Fibroblast of lung (primary cell): ENCODE measurements around the gene CABLES1. TPM values are rescaled to one million over a fixed set of nuclear protein-coding genes. Genes with fewer than 3 reads are reported as not detected.

ENCODE experiments used
- DNase-seq, 2 donors: peaks; one replicate each; pipeline versions ENCODE4 v3.0.0 to v3.0.0-alpha.2; 2010; ENCODE audit warnings: low read depth in 2 of 2
- H2AFZ ChIP-seq: 2 replicates; pipeline ENCODE4 v1.5.1; 2012; ENCODE audit warnings: low read length, control low read depth, inconsistent platforms
- H3K27ac ChIP-seq: 2 replicates; pipeline ENCODE4 v1.5.1; 2011; ENCODE audit warnings: low read length, control low read depth; ENCODE audit not compliant: insufficient read depth
- H3K27me3 ChIP-seq: 2 replicates; pipeline ENCODE4 v1.5.1; 2011; ENCODE audit warnings: mild to moderate bottlenecking, low read length; ENCODE audit not compliant: control insufficient read depth, insufficient read depth
- H3K36me3 ChIP-seq: 2 replicates; pipeline ENCODE4 v1.5.1; 2011; ENCODE audit warnings: low read length; ENCODE audit not compliant: control insufficient read depth, insufficient read depth
- H3K4me1 ChIP-seq: 2 replicates; pipeline ENCODE4 v1.5.1; 2011; ENCODE audit warnings: low read length; ENCODE audit not compliant: control insufficient read depth, insufficient read depth; ENCODE audit errors: extremely low read depth
- H3K4me2 ChIP-seq: 2 replicates; pipeline ENCODE4 v1.5.1; 2011; ENCODE audit warnings: low read length, control low read depth; ENCODE audit not compliant: insufficient read depth; ENCODE audit errors: extremely low read depth
- H3K4me3 ChIP-seq, 4 experiments: fragments of 200-600 bp in 1 of 4; sonication (generic) in 1 of 4; replicated peaks in 1 of 4; 2 replicates each; pipeline ENCODE4 v1.5.1; 2011 to 2016; ENCODE audit warnings: low read length in 4 of 4, low read depth in 3 of 4, mild to moderate bottlenecking in 3 of 4, control low read depth in 2 of 4, inconsistent platforms in 1 of 4, mixed read lengths in 1 of 4; ENCODE audit not compliant: insufficient read depth in 1 of 4; ENCODE audit errors: control extremely low read depth in 1 of 4
- H3K79me2 ChIP-seq: 2 replicates; pipeline ENCODE4 v1.5.1; 2012; ENCODE audit warnings: mild to moderate bottlenecking, low read length, inconsistent platforms; ENCODE audit not compliant: control insufficient read depth, insufficient read depth
- H3K9ac ChIP-seq: 2 replicates; pipeline ENCODE4 v1.5.1; 2011; ENCODE audit warnings: mild to moderate bottlenecking, low read length, control low read depth; ENCODE audit not compliant: insufficient read depth
- H3K9me3 ChIP-seq: 2 replicates; pipeline ENCODE4 v1.5.1; 2012; ENCODE audit warnings: low read depth, low read length; ENCODE audit not compliant: control insufficient read depth, insufficient read depth
- H4K20me1 ChIP-seq: 2 replicates; pipeline ENCODE4 v1.5.1; 2011; ENCODE audit warnings: low read length; ENCODE audit not compliant: control insufficient read depth, insufficient read depth; ENCODE audit errors: extremely low read depth
- CTCF ChIP-seq, 2 donors: IDR thresholded peaks in 1 of 2; conservative IDR thresholded peaks in 1 of 2; 1 replicate in 1 of 2; 2 replicates in 1 of 2; pipeline ENCODE4 v1.5.1; 2011 to 2012; ENCODE audit warnings: low read length in 2 of 2, control low read depth in 1 of 2, inconsistent platforms in 1 of 2, low read depth in 1 of 2, mild to moderate bottlenecking in 1 of 2
- EZH2 ChIP-seq: IDR thresholded peaks from 2 replicates; pipeline ENCODE4 v1.5.1; 2012; ENCODE audit warnings: low read length, control low read depth, mild to moderate bottlenecking; ENCODE audit errors: missing control alignments
- polyA plus RNA-seq, 2 donors: library from polyadenylated mRNA; depleted of rRNA in 1 of 2; stranded (reverse) in 1 of 2; unstranded in 1 of 2; fragments of >200 nt; gene quantifications; 2 replicates each; pipeline ENCODE4 v1.2.1, GENCODE V29; 2011 to 2012; ENCODE audit warnings: missing spikeins in 1 of 2
- total RNA-seq: library from RNA; depleted of rRNA; stranded (reverse); fragments of >200 nt; gene quantifications from 2 replicates; pipeline ENCODE4 v1.2.1, GENCODE V29; 2014

The CABLES1 gene
- total and polyA plus RNA-seq, 2 donors (not counting 1 experiment from before 2014, with no cell fraction given), result 5.1 to 11.4 TPM

DNA sequence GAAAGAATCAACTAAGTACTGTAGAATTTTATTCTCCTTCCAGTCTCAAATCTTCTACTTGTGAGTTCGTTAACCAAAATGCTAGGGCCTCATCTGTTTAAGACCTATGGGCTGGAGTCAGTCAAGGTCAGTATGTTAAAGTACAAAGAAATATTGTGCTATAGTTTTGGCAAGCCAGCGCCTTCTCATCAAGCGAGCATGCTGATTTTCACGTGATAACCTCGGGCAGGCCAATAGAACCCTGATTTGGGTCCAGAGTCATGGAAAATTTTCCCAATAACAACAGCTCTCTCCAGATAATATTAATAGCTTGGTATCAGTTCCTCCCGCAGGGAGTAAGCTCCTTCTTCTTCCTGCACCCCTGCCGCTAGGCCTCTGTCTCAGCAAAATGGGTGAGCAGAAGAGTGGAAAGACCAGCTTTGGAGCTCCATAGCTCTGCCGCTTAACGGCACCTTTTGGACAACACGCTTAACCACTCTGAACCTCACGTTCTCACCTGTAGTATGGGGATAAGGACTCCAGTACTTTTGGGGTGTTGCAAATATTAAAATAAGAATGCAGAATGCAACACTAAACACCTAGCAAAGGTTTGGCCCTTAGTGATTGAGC lies 11.7 kb downstream of the CABLES1 start:
- Histone ChIP-seq H3K4me2 (no peak overlapping the region), H3K36me3 (no peaks in the 10 kb centered on the region), H3K79me2 (no peaks in the 10 kb centered on the region), H4K20me1 (no peaks in the 10 kb centered on the region), H3K9ac (no peak overlapping the region), H2AFZ (no peak overlapping the region), H3K27ac (no peak overlapping the region), H3K4me3 (no peak overlapping the region), H3K4me1 (peaks cover 3% of the 10 kb centered on the region), H3K27me3 (no peaks in the 10 kb centered on the region), H3K9me3 (no peaks in the 10 kb centered on the region)
- TF ChIP-seq CTCF (conservative IDR thresholded peaks at IDR 0.05 in 1 of 2, IDR thresholded peaks at IDR 0.05 in 1 of 2; ENCODE audit: low read depth in 1 of 2, low read length in 2 of 2), result no peak
- no peak for DNase-seq

GRCh38 chr18:23148382-23148781 lies 13.1 kb downstream of the CABLES1 start:
- TF ChIP-seq CTCF (conservative IDR thresholded peaks at IDR 0.05 in 1 of 2, IDR thresholded peaks at IDR 0.05 in 1 of 2; ENCODE audit: low read depth in 1 of 2, low read length in 2 of 2) (no peak), EZH2 (no peak)
- Histone ChIP-seq H3K9me3 (no peaks in the 10 kb centered on the region), H3K9ac (no peak overlapping the region), H3K27me3 (no peaks in the 10 kb centered on the region), H3K27ac (no peak overlapping the region), H2AFZ (no peak overlapping the region), H3K79me2 (no peaks in the 10 kb centered on the region), H3K36me3 (no peaks in the 10 kb centered on the region), H3K4me3 (no peak overlapping the region), H3K4me1 (peaks cover 3% of the 10 kb centered on the region), H4K20me1 (no peaks in the 10 kb centered on the region), H3K4me2 (no peak overlapping the region)
- no peak for DNase-seq

GRCh38 chr18:23149570-23149969 lies 14.3 kb downstream of the CABLES1 start:
- H3K27me3 ChIP-seq, result no peaks in the 10 kb centered on the region
- H3K9me3 ChIP-seq, result no peaks in the 10 kb centered on the region
- no peak overlapping the region for H2AFZ ChIP-seq
- no peak for DNase-seq
- no peaks in the 10 kb centered on the region for H3K4me1 ChIP-seq
- no peak overlapping the region for H3K27ac ChIP-seq
- no peaks in the 10 kb centered on the region for H4K20me1 ChIP-seq
- no peak for TF ChIP-seq EZH2
- no peak for TF ChIP-seq CTCF (conservative IDR thresholded peaks at IDR 0.05 in 1 of 2, IDR thresholded peaks at IDR 0.05 in 1 of 2; ENCODE audit: low read depth in 1 of 2, low read length in 2 of 2)
- H3K79me2 ChIP-seq, result no peaks in the 10 kb centered on the region
- H3K4me2 ChIP-seq, result no peak overlapping the region
- no peak overlapping the region for H3K9ac ChIP-seq
- H3K4me3 ChIP-seq, result no peak overlapping the region
- no peaks in the 10 kb centered on the region for H3K36me3 ChIP-seq
